HCT116 (cell line): Measurements from ENCODE around the gene BICD1. TPM values are rescaled to one million over a fixed set of nuclear protein-coding genes. Genes with fewer than 3 reads are reported as not detected.

Source experiments
- ATAC-seq: fragments of 200-7000 bp; cut with Tn5 transposase; 2 replicates; pipeline ENCODE4 v1.9.1; 2020; ENCODE audit warnings: mild to moderate bottlenecking, moderate library complexity
- BruUV-seq: library from RNA; stranded (reverse); fragments of 400-500 nt; replicated peaks from 2 replicates; lab custom pipeline; 2021; lab: Mats Ljungman, UMichigan
- CTCF ChIA-PET: fragments of 300-600 bp; sonication (Branson Sonifier 250); formaldehyde crosslinking; loops from one replicate; lab custom pipeline; 2021; ENCODE audit warnings: antibody characterized with exemption; lab: Charles Lee
- POLR2A ChIA-PET: fragments of 300-600, 350-600 bp; sonication (Branson Sonifier 250); formaldehyde crosslinking; loops from one replicate; lab custom pipeline; 2021; ENCODE audit warnings: antibody characterized with exemption; lab: Charles Lee
- RAD21 ChIA-PET, 2 experiments: fragments of 300-600 bp; sonication (Branson Sonifier 250); formaldehyde crosslinking; loops; one replicate each; lab custom pipeline; 2023; ENCODE audit warnings: low total read pairs in 2 of 2; ENCODE audit not compliant: uncharacterized antibody in 2 of 2, unreplicated experiment in 2 of 2, low non-redundant PET in 1 of 2; lab: Charles Lee
- DNase-seq: peaks from one replicate; pipeline ENCODE4 v3.0.0-alpha.2; 2010; ENCODE audit warnings: low read depth, low spot score
- H2AFZ ChIP-seq: fragments of 200-600 bp; shearing (Covaris generic), sonication (generic); 2 replicates; pipeline ENCODE4 v1.6.1; 2017; ENCODE audit warnings: low read depth, mixed run types, mixed read lengths, antibody characterized with exemption, low read length; ENCODE audit not compliant: poor library complexity, severe bottlenecking
- H3K27ac ChIP-seq: 2 replicates; pipeline ENCODE4 v1.5.1; 2012; ENCODE audit warnings: low read depth, low read length
- H3K27me3 ChIP-seq: fragments of 200-600 bp; sonication (generic); 2 replicates; pipeline ENCODE4 v1.6.1; 2016; ENCODE audit warnings: mixed run types, low read length, mixed read lengths; ENCODE audit not compliant: insufficient read depth
- H3K36me3 ChIP-seq, 2 experiments: fragments of 200-500 bp in 1 of 2; fragments of 200-600 bp in 1 of 2; sonication (Bioruptor generic) in 1 of 2; sonication (generic) in 1 of 2; 2 replicates each; pipeline versions ENCODE4 v1.5.1 to v1.6.1; 2014 to 2016; ENCODE audit warnings: low read length in 2 of 2, inconsistent platforms in 1 of 2, mixed read lengths in 1 of 2, mixed run types in 1 of 2; ENCODE audit not compliant: insufficient read depth in 2 of 2, control insufficient read depth in 1 of 2
- H3K4me1 ChIP-seq, 2 experiments: fragments of 200-600 bp in 1 of 2; sonication (generic) in 1 of 2; 2 replicates each; pipeline versions ENCODE4 v1.5.1 to v1.6.1; 2012 to 2017; ENCODE audit warnings: low read length in 2 of 2, inconsistent platforms in 1 of 2, mild to moderate bottlenecking in 1 of 2, mixed read lengths in 1 of 2, mixed run types in 1 of 2, moderate library complexity in 1 of 2; ENCODE audit not compliant: insufficient read depth in 2 of 2, control insufficient read depth in 1 of 2
- H3K4me2 ChIP-seq: fragments of 200-600 bp; sonication (generic); 2 replicates; pipeline ENCODE4 v1.6.1; 2017; ENCODE audit warnings: mixed run types, low read length, mixed read lengths
- H3K4me3 ChIP-seq, 2 experiments: fragments of 200-600 bp in 1 of 2; sonication (generic) in 1 of 2; replicated peaks in 1 of 2; 2 replicates each; pipeline ENCODE4 v1.5.1; 2011 to 2016; ENCODE audit warnings: low read length in 2 of 2, control low read depth in 1 of 2, low read depth in 1 of 2, mild to moderate bottlenecking in 1 of 2, mixed read lengths in 1 of 2, mixed run types in 1 of 2
- H3K79me2 ChIP-seq: fragments of 200-600 bp; sonication (generic); 2 replicates; pipeline ENCODE4 v1.6.1; 2017; ENCODE audit warnings: mild to moderate bottlenecking, mixed run types, low read length, moderate library complexity, mixed read lengths; ENCODE audit not compliant: insufficient read depth
- H3K9ac ChIP-seq: fragments of 200-600 bp; sonication (generic); 2 replicates; pipeline ENCODE4 v1.6.1; 2016; ENCODE audit warnings: low read length, mixed read lengths
- H3K9me2 ChIP-seq: fragments of 200-600 bp; sonication (generic), shearing (Covaris generic); 2 replicates; pipeline ENCODE4 v1.6.1; 2017; ENCODE audit warnings: mixed run types, mild to moderate bottlenecking, moderate library complexity; ENCODE audit not compliant: insufficient read depth
- H3K9me3 ChIP-seq, 2 experiments: fragments of 200-500 bp in 1 of 2; fragments of 200-600 bp in 1 of 2; sonication (Bioruptor generic) in 1 of 2; sonication (generic) in 1 of 2; 2 replicates each; pipeline ENCODE4 v1.6.1; 2014 to 2017; ENCODE audit warnings: low read length in 2 of 2, mixed read lengths in 2 of 2, inconsistent platforms in 1 of 2, low read depth in 1 of 2, mild to moderate bottlenecking in 1 of 2, mixed run types in 1 of 2, moderate library complexity in 1 of 2; ENCODE audit not compliant: control insufficient read depth in 1 of 2, insufficient read depth in 1 of 2
- H4K20me1 ChIP-seq: fragments of 200-600 bp; sonication (generic), shearing (Covaris generic); 2 replicates; pipeline ENCODE4 v1.6.1; 2017; ENCODE audit warnings: mixed run types, mild to moderate bottlenecking, moderate library complexity; ENCODE audit not compliant: insufficient read depth
- CTCF ChIP-seq, 3 experiments: fragments of 200-600 bp in 1 of 3; sonication (generic) in 1 of 3; IDR thresholded peaks in 2 of 3; conservative IDR thresholded peaks in 1 of 3; 2 replicates each; pipeline ENCODE4 v1.5.1; 2012 to 2017; ENCODE audit warnings: low read depth in 2 of 3, low read length in 2 of 3, antibody characterized with exemption in 1 of 3, borderline replicate concordance in 1 of 3, control low read depth in 1 of 3, mild to moderate bottlenecking in 1 of 3, mixed read lengths in 1 of 3, mixed run types in 1 of 3, moderate library complexity in 1 of 3; ENCODE audit not compliant: insufficient read depth in 1 of 3
- EGR1 ChIP-seq: IDR thresholded peaks from 2 replicates; pipeline ENCODE4 v1.6.1; 2012; ENCODE audit warnings: low read depth
- EZH2 ChIP-seq: fragments of 200-600 bp; sonication (generic); IDR thresholded peaks from 2 replicates; pipeline ENCODE4 v1.6.1; 2017; ENCODE audit warnings: antibody characterized with exemption, mixed run types
- EZH2phosphoT487 ChIP-seq: fragments of 200-600 bp; IDR thresholded peaks from 2 replicates; pipeline ENCODE4 v1.6.1; 2018; ENCODE audit warnings: antibody characterized with exemption, borderline replicate concordance
- JUND ChIP-seq: IDR thresholded peaks from 2 replicates; pipeline ENCODE4 v1.6.1; 2012
- POLR2A ChIP-seq: IDR thresholded peaks from 2 replicates; pipeline ENCODE4 v1.7.0; 2011; ENCODE audit warnings: borderline replicate concordance; ENCODE audit not compliant: insufficient read depth, insufficient read length; ENCODE audit errors: extremely low read depth
- SIN3A ChIP-seq: IDR thresholded peaks from 2 replicates; pipeline ENCODE4 v1.6.1; 2012; ENCODE audit warnings: low read depth
- SRF ChIP-seq: IDR thresholded peaks from 2 replicates; pipeline ENCODE4 v1.6.1; 2012; ENCODE audit warnings: low read depth
- YY1 ChIP-seq: IDR thresholded peaks from 2 replicates; pipeline ENCODE4 v1.6.1; 2011; ENCODE audit warnings: low read length, low read depth, moderate library complexity, mild to moderate bottlenecking; ENCODE audit not compliant: insufficient replicate concordance; ENCODE audit errors: extremely low read depth
- ZFX ChIP-seq: fragments of 450-650 bp; IDR thresholded peaks from 2 replicates; pipeline ENCODE4 v1.6.1; 2017
- intact Hi-C: fragments of 100-400 bp; cut with micrococcal nuclease; formaldehyde crosslinking; loops from 2 replicates; pipeline ENCODE4 v1.10.0; 2022
- total RNA-seq: library from RNA; stranded (reverse); gene quantifications from one replicate; pipeline ENCODE4 v1.2.1, GENCODE V29; 2021; ENCODE audit not compliant: unreplicated experiment
- TF ChIP-seq, protein P1 (sequence below): IDR thresholded peaks from 2 replicates; pipeline ENCODE4 v1.6.1; 2012; ENCODE audit warnings: low read depth

Gene BICD1
- total RNA-seq, 1 experiment from 2014 or later, result 32.5 TPM

GRCh38 chr12:32281098-32281497, 174.5 kb downstream of the BICD1 start:
- no peaks in the 10 kb centered on the region for H3K36me3 ChIP-seq
- 0 out of 2 replicates have a peak, but pooled peaks cover 5% of the 10 kb centered on the region for H4K20me1 ChIP-seq
- TF ChIP-seq POLR2A (no peak), SIN3A (no peak), EZH2phosphoT487 (no peak), CTCF (IDR thresholded peaks at IDR 0.05 in 2 of 3, conservative IDR thresholded peaks at IDR 0.05 in 1 of 3; ENCODE audit: borderline replicate concordance in 1 of 3, insufficient read depth in 1 of 3, low read depth in 2 of 3, low read length in 2 of 3) (no peak), ZFX (no peak), JUND (no peak), EZH2 (no peak), SRF (no peak), YY1 (no peak), EGR1 (no peak)
- TF ChIP-seq, protein P1, sequence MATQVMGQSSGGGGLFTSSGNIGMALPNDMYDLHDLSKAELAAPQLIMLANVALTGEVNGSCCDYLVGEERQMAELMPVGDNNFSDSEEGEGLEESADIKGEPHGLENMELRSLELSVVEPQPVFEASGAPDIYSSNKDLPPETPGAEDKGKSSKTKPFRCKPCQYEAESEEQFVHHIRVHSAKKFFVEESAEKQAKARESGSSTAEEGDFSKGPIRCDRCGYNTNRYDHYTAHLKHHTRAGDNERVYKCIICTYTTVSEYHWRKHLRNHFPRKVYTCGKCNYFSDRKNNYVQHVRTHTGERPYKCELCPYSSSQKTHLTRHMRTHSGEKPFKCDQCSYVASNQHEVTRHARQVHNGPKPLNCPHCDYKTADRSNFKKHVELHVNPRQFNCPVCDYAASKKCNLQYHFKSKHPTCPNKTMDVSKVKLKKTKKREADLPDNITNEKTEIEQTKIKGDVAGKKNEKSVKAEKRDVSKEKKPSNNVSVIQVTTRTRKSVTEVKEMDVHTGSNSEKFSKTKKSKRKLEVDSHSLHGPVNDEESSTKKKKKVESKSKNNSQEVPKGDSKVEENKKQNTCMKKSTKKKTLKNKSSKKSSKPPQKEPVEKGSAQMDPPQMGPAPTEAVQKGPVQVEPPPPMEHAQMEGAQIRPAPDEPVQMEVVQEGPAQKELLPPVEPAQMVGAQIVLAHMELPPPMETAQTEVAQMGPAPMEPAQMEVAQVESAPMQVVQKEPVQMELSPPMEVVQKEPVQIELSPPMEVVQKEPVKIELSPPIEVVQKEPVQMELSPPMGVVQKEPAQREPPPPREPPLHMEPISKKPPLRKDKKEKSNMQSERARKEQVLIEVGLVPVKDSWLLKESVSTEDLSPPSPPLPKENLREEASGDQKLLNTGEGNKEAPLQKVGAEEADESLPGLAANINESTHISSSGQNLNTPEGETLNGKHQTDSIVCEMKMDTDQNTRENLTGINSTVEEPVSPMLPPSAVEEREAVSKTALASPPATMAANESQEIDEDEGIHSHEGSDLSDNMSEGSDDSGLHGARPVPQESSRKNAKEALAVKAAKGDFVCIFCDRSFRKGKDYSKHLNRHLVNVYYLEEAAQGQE, result no peak
- TF ChIP-seq, all 23 proteins: peak for 0
- Histone ChIP-seq H3K27ac (no peak overlapping the region), H3K4me3 (no peak overlapping the region), H3K9me2 (no peaks in the 10 kb centered on the region), H3K9ac (no peak overlapping the region), H3K27me3 (no peaks in the 10 kb centered on the region), H3K4me1 (no peaks in the 10 kb centered on the region), H3K9me3 (no peaks in the 10 kb centered on the region), H3K4me2 (no peak overlapping the region), H3K79me2 (0 out of 2 replicates have a peak, but pooled peaks cover 4% of the 10 kb centered on the region), H2AFZ (no peak overlapping the region)
- ChIA-PET CTCF (no interaction called here), RAD21 (no interaction called here), POLR2A (no interaction called here)
- intact Hi-C loops, result no loop called here
- ATAC-seq, result no peak
- no TSS peak for BruUV-seq
- DNase-seq, result no peak
